Type B pancreatic cell (in vitro differentiated cells): Measurements from ENCODE around the gene IFT25. TPM values are rescaled to one million over a fixed set of nuclear protein-coding genes. Genes with fewer than 3 reads are reported as not detected.

Experiments
- DNase-seq: peaks from one replicate; pipeline ENCODE4 v3.0.0; 2021; ENCODE audit warnings: mixed read lengths; ENCODE audit not compliant: unreplicated experiment; ENCODE audit errors: extremely low spot score
- H3K27ac Mint-ChIP-seq: 2 replicates; pipeline ENCODE4 v1.8.0; 2021; ENCODE audit warnings: mild to moderate bottlenecking, mixed read lengths
- H3K27me3 Mint-ChIP-seq: 2 replicates; pipeline ENCODE4 v1.8.0; 2021; ENCODE audit warnings: mixed read lengths
- H3K36me3 Mint-ChIP-seq: 2 replicates; pipeline ENCODE4 v1.8.0; 2021; ENCODE audit warnings: mixed read lengths
- H3K4me1 Mint-ChIP-seq: one replicate; pipeline ENCODE4 v1.8.0; 2021; ENCODE audit warnings: mixed read lengths; ENCODE audit not compliant: unreplicated experiment
- H3K4me3 Mint-ChIP-seq: 2 replicates; pipeline ENCODE4 v1.8.0; 2021; ENCODE audit warnings: mild to moderate bottlenecking, mixed read lengths
- H3K9me3 Mint-ChIP-seq: 2 replicates; pipeline ENCODE4 v1.8.0; 2021; ENCODE audit warnings: mixed read lengths
- CTCF ChIP-seq: fragments of 200-600 bp; sonication (generic); conservative IDR thresholded peaks from 2 replicates; pipeline ENCODE4 v1.5.0; 2021; ENCODE audit warnings: antibody characterized with exemption, mild to moderate bottlenecking
- total RNA-seq: library from RNA; stranded (reverse); gene quantifications from 2 replicates; pipeline ENCODE4 v1.2.1, GENCODE V29; 2021; ENCODE audit warnings: low replicate concordance

IFT25 gene
- total RNA-seq, 1 donor from 2014 or later = 41.2 TPM

- DNase-seq = no peak
- Mint-ChIP-seq H3K27me3 (no peaks in the 10 kb centered on the region), H3K27ac (no peak overlapping the region), H3K9me3 (no peaks in the 10 kb centered on the region), H3K4me3 (no peak overlapping the region), H3K36me3 (peaks cover 42% of the 10 kb centered on the region), H3K4me1 (peaks cover 6% of the 10 kb centered on the region)
- TF ChIP-seq CTCF = no peak
Measured at GRCh38 chr1:53930932-53931331, 14.6 kb downstream of the IFT25 start.

GRCh38 chr1:53929246-53929960 is 16.1 kb downstream of the IFT25 start:
- TF ChIP-seq CTCF = no peak
- H3K36me3 Mint-ChIP-seq = peaks cover 36% of the 10 kb centered on the region
- H3K9me3 Mint-ChIP-seq = no peaks in the 10 kb centered on the region
- H3K4me1 Mint-ChIP-seq = peaks cover 6% of the 10 kb centered on the region
- no peak for DNase-seq
- H3K4me3 Mint-ChIP-seq = no peak overlapping the region
- H3K27ac Mint-ChIP-seq = no peak overlapping the region
- H3K27me3 Mint-ChIP-seq = no peaks in the 10 kb centered on the region

GRCh38 chr1:53927376-53927881 is 18.1 kb downstream of the IFT25 start:
- Mint-ChIP-seq H3K27me3 (no peaks in the 10 kb centered on the region), H3K36me3 (peaks cover 29% of the 10 kb centered on the region), H3K4me1 (peaks cover 6% of the 10 kb centered on the region), H3K4me3 (no peak overlapping the region), H3K27ac (no peak overlapping the region), H3K9me3 (no peaks in the 10 kb centered on the region)
- no peak for DNase-seq
- no peak for TF ChIP-seq CTCF

- H3K27ac Mint-ChIP-seq = no peak overlapping the region
- TF ChIP-seq CTCF = no peak
- no peaks in the 10 kb centered on the region for H3K9me3 Mint-ChIP-seq
- peaks cover 33% of the 10 kb centered on the region for H3K36me3 Mint-ChIP-seq
- no peaks in the 10 kb centered on the region for H3K27me3 Mint-ChIP-seq
- no peaks in the 10 kb centered on the region for H3K4me1 Mint-ChIP-seq
- no peak for DNase-seq
- H3K4me3 Mint-ChIP-seq = no peak overlapping the region
Measured at GRCh38 chr1:53919675-53920066, 25.8 kb downstream of the IFT25 start.

- no peak overlapping the region for H3K27ac Mint-ChIP-seq
- TF ChIP-seq CTCF = no peak
- H3K9me3 Mint-ChIP-seq = no peaks in the 10 kb centered on the region
- H3K27me3 Mint-ChIP-seq = no peaks in the 10 kb centered on the region
- no peak overlapping the region for H3K4me3 Mint-ChIP-seq
- H3K4me1 Mint-ChIP-seq = peaks cover 8% of the 10 kb centered on the region
- DNase-seq = no peak
- peaks cover 33% of the 10 kb centered on the region for H3K36me3 Mint-ChIP-seq
Measured at GRCh38 chr1:53918343-53918742, 27.2 kb downstream of the IFT25 start.
